Activated B cell treated with CpG ODN at 0.5 μM for 24 hours (primary cell): Measurements from ENCODE around the gene KCNQ1. TPM values are rescaled to one million over a fixed set of nuclear protein-coding genes. Genes with fewer than 3 reads are reported as not detected.

Source experiments
- ATAC-seq: fragments of 200-7000 bp; cut with Tn5 transposase; one replicate; pipeline ENCODE4 v1.10.0; 2021; ENCODE audit warnings: low read depth, mild to moderate bottlenecking, moderate library complexity
- CTCF ChIA-PET: fragments of 350-600 bp; sonication (Branson Sonifier 250); formaldehyde crosslinking; loops from one replicate; lab custom pipeline; 2021; ENCODE audit warnings: antibody characterized with exemption; lab: Charles Lee
- POLR2A ChIA-PET: fragments of 350-600 bp; sonication (Branson Sonifier 250); formaldehyde crosslinking; loops from one replicate; lab custom pipeline; 2021; ENCODE audit warnings: antibody characterized with exemption; lab: Charles Lee
- DNase-seq: peaks from one replicate; pipeline ENCODE4 v3.0.0; 2022
- H3K27ac Mint-ChIP-seq: one replicate; pipeline ENCODE4 v1.8.0; 2020; ENCODE audit warnings: mixed read lengths
- H3K27me3 Mint-ChIP-seq: one replicate; pipeline ENCODE4 v1.8.0; 2021; ENCODE audit warnings: mixed read lengths
- H3K36me3 Mint-ChIP-seq: one replicate; pipeline ENCODE4 v1.8.0; 2021; ENCODE audit warnings: low read depth, mixed read lengths
- H3K4me1 Mint-ChIP-seq: one replicate; pipeline ENCODE4 v1.8.0; 2021; ENCODE audit warnings: mixed read lengths
- H3K4me3 Mint-ChIP-seq: one replicate; pipeline ENCODE4 v1.8.0; 2020; ENCODE audit warnings: mild to moderate bottlenecking, mixed read lengths
- H3K9me3 Mint-ChIP-seq: one replicate; pipeline ENCODE4 v1.8.0; 2020; ENCODE audit warnings: mixed read lengths
- intact Hi-C: fragments of 100-400 bp; cut with micrococcal nuclease; formaldehyde crosslinking; loops from one replicate; pipeline ENCODE4 v1.15.1; 2024
- total RNA-seq: library from RNA; stranded (reverse); gene quantifications from 2 replicates; pipeline ENCODE4 v1.2.3, GENCODE V29; 2022
- TF ChIP-seq, protein P1 (sequence below): fragments of 200-600 bp; IDR thresholded peaks from one replicate; pipeline ENCODE4 v1.8.0; 2022; ENCODE audit warnings: antibody characterized with exemption, mild to moderate bottlenecking

KCNQ1 gene
- total RNA-seq, 1 donor from 2014 or later, result 6.5 TPM

DNA sequence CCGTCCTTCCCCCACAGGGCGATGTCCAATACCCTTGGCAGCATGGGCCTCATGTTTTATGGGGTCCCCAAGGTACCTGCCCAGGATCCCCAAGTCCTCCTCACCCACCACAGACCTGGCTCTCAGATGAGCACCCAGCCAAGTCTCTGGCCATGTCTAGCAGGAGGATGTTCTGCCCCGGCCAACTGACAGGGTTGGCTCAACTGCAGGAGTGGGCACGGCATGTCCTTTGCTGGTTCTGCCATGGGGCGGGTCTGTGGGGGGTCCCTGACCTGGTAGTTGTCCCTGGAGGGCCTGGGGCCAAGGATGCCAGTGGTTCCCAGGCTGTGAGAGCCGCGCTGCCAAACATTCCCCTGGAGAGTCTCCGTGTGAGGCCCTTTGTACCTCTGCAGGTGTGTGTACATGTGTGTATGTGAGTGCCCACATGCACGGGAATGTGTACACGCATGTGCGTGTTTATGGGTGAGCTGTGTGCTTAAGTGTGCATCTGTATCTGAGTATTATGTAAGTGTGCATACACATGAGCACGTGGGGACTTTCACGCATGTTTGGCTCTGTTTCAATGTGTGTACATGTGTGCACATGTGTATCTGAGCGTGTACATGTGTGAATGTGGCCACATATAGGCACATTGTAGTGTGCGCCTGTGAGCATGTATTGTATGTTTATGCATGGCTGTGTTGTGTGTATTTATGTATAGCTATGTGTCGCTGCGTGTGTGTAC lies 85.5 kb downstream of the KCNQ1 start:
- TF ChIP-seq, protein P1, sequence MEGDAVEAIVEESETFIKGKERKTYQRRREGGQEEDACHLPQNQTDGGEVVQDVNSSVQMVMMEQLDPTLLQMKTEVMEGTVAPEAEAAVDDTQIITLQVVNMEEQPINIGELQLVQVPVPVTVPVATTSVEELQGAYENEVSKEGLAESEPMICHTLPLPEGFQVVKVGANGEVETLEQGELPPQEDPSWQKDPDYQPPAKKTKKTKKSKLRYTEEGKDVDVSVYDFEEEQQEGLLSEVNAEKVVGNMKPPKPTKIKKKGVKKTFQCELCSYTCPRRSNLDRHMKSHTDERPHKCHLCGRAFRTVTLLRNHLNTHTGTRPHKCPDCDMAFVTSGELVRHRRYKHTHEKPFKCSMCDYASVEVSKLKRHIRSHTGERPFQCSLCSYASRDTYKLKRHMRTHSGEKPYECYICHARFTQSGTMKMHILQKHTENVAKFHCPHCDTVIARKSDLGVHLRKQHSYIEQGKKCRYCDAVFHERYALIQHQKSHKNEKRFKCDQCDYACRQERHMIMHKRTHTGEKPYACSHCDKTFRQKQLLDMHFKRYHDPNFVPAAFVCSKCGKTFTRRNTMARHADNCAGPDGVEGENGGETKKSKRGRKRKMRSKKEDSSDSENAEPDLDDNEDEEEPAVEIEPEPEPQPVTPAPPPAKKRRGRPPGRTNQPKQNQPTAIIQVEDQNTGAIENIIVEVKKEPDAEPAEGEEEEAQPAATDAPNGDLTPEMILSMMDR, result no peak
- DNase-seq (no peak), ATAC-seq (no peak)
- no peaks in the 10 kb centered on the region for H3K9me3 Mint-ChIP-seq
- intact Hi-C loops, result loop anchor here (10.0 kb wide), 1 partner anchor 165 kb away; the partner anchor contains the start of gene KCNQ1OT1
- no peak overlapping the region for H3K27ac Mint-ChIP-seq
- H3K4me3 Mint-ChIP-seq, result no peak overlapping the region
- peaks cover 2% of the 10 kb centered on the region for H3K27me3 Mint-ChIP-seq
- CTCF ChIA-PET, result interaction anchor here (0.6 to 7.8 kb wide), 10 partner anchors 20 to 561 kb away, joined by 3 to 334 read pairs (median 4); partner anchors contain the start of genes CDKN1C and KCNQ1
- peaks cover 6% of the 10 kb centered on the region for H3K36me3 Mint-ChIP-seq
- H3K4me1 Mint-ChIP-seq, result peaks cover 46% of the 10 kb centered on the region
- POLR2A ChIA-PET, result no interaction called here

DNA sequence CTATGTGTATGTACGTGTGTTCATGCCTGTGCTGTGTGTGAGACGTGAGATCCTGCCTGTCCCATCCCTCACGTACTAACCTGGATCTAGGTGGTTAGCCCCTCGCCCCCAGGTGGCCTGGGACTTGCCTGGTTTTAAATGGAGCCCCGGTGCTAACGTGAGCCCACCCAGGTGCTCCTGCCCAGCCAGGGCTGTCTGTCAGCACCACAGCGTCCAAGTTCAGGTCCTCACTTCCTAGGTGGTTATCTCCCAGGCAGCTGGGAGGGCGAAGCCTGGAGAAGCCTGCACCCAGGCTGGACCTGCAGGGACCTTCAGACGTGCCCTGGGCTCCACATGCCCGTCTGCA lies 86.0 kb downstream of the KCNQ1 start:
- H3K27ac Mint-ChIP-seq, result no peak overlapping the region
- intact Hi-C loops, result loop anchor here (1.0 to 10.0 kb wide), 4 partner anchors 103 to 336 kb away; partner anchors contain the start of gene KCNQ1OT1

DNA sequence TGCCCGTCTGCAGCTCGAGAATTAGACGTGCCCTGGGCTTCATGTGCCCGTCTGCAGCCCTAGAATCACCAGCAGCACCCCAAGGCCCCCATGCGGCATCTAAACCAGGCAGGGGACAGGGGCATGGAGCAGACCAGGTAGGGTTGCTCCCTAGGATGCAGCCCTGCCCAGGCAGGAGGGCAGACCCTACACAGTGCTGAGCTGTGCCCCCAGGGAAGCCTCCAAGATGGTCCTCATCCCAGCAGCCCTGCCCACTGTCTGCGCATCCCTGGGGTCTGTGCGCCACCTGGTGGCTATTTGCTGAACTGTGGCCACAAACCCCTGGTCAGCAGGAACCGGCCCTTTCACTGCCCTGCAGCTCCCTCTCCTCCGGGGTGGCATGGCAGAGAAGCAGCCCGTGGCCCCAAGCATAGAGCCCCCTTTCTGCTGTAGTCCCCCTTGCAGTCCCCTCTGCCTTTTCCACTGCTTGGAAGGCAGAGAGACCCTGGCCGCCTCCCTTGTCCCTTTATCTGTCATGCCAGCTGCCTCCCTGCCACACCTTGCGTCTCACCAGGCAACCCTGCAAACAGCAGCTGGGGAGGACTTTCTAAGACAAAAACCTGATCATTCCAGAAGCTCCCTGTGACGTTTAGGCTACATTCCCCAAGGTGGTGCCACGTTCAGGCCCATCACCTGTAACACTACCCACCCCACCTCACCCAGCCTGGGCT lies 86.6 kb downstream of the KCNQ1 start:
- POLR2A ChIA-PET, result interaction anchor here (1.1 to 2.7 kb wide), 3 partner anchors 86 to 360 kb away, joined by 3 to 15 read pairs (median 4); no protein-coding TSS in a partner anchor
- CTCF ChIA-PET, result interaction anchor here (0.7 to 7.8 kb wide), 14 partner anchors 21 to 559 kb away, joined by 3 to 334 read pairs (median 4); partner anchors contain the start of genes CDKN1C and KCNQ1
- Mint-ChIP-seq H3K36me3 (peaks cover 6% of the 10 kb centered on the region), H3K27ac (no peak overlapping the region), H3K9me3 (no peaks in the 10 kb centered on the region), H3K4me1 (peaks cover 35% of the 10 kb centered on the region), H3K27me3 (peaks cover 2% of the 10 kb centered on the region), H3K4me3 (no peak overlapping the region)
- TF ChIP-seq, protein P1, result peak; percentile 24
- intact Hi-C loops, result loop anchor here (1.0 to 10.0 kb wide), 4 partner anchors 103 to 336 kb away; partner anchors contain the start of gene KCNQ1OT1
- DNase-seq, result peak; percentile 70
- ATAC-seq, result peak; percentile 23

More for the DNA sequence above, 86.0 kb downstream of the KCNQ1 start:
- POLR2A ChIA-PET, result no interaction called here
- TF ChIP-seq, protein P1, result no peak
- Mint-ChIP-seq H3K36me3 (peaks cover 6% of the 10 kb centered on the region), H3K4me3 (no peak overlapping the region), H3K27me3 (peaks cover 2% of the 10 kb centered on the region), H3K4me1 (peaks cover 41% of the 10 kb centered on the region), H3K9me3 (no peaks in the 10 kb centered on the region)
- no peak for ATAC-seq
- DNase-seq, result no peak
- CTCF ChIA-PET, result interaction anchor here (0.7 to 7.8 kb wide), 10 partner anchors 20 to 560 kb away, joined by 3 to 334 read pairs (median 6); partner anchors contain the start of genes CDKN1C and KCNQ1

DNA sequence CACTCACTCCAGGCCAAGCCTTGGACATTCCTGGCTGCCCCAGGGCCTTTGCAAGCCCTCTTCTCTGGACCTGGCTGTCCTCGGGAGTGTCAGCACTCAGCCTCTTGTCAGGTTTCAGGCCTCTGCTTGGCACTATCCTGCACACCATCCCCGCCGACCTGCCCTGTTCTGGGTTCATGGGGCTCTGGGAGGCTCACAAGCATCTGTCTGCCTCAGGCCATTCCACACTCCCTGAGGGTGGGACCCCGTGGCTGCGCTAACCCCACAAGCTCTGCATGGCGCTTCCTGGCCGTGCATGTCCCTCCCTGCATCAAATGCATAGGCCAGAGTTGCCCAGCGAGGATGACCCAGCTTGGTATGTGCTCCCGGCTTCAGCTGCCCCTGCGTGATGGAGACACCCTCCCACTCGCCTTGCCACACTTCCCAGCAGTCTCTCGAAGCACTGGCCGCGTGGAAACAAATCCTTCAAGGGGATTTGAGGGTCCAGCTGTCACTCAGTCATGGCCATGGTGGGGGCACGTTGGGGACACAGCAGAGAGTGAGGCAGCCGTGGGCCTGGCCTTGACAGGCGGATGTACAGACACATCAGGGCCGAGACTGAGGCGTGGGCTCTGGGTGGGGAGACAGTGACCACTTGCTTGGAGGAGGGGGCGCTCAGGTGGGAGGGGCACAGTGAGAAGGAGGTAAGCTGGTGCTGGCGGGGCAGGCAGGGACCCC lies 87.3 kb downstream of the KCNQ1 start:
- H3K27me3 Mint-ChIP-seq, result peaks cover 2% of the 10 kb centered on the region
- H3K4me3 Mint-ChIP-seq, result no peak overlapping the region
- POLR2A ChIA-PET, result interaction anchor here (1.1 to 2.7 kb wide), 4 partner anchors 87 to 360 kb away, joined by 3 to 15 read pairs (median 4); partner anchors contain the start of gene TSSC4
- H3K4me1 Mint-ChIP-seq, result peaks cover 27% of the 10 kb centered on the region
- no peak for DNase-seq
- H3K36me3 Mint-ChIP-seq, result peaks cover 6% of the 10 kb centered on the region
- intact Hi-C loops, result loop anchor here (1.0 to 10.0 kb wide), 8 partner anchors 104 to 877 kb away; partner anchors contain the start of gene KCNQ1OT1
- ATAC-seq, result no peak
- CTCF ChIA-PET, result interaction anchor here (0.8 to 7.8 kb wide), 20 partner anchors 10 to 877 kb away, joined by 3 to 334 read pairs (median 4); partner anchors contain the start of gene CDKN1C
- no peak overlapping the region for H3K27ac Mint-ChIP-seq
- TF ChIP-seq, protein P1, result no peak
- H3K9me3 Mint-ChIP-seq, result no peaks in the 10 kb centered on the region
